ENCODE measurements around the gene RING1.

RING1 gene

DNA sequence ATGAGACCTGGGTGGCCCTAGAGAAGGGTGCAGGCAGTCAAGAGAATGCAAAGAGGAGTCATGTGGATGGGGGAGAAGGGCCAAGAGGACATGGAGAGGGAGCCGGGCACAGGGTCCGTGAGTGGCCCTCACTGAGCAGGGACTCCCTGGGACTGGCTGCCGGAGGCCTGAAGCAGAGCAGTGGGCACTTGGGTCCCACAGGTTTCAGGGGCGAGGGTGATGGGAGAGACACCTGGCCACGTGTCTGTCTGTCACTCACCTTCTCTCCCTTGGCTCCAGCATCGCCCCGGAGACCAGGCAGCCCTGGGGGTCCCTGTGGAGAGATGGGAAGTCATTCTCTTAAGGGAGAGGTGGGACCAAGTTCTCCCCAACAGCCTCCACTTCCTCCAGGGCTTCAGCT is 41.5 kb upstream of the RING1 start:
- Histone ChIP-seq H3K36me3 (ENCODE audit: control insufficient read depth, insufficient read depth, low read length) (no peaks in the 10 kb centered on the region), H3K4me3 (ENCODE audit: low read depth, low read length) (no peak overlapping the region), H3K27me3 (ENCODE audit: control insufficient read depth, insufficient read depth, low read length) (peaks cover 8% of the 10 kb centered on the region), H3K27ac (ENCODE audit: low read depth, low read length) (no peak overlapping the region), H3K4me1 (ENCODE audit: control insufficient read depth, insufficient read depth, low read length) (no peaks in the 10 kb centered on the region), H3K9me3 (ENCODE audit: control insufficient read depth, insufficient read depth, low read length) (no peaks in the 10 kb centered on the region), H3K9ac (ENCODE audit: low read depth, low read length) (no peak overlapping the region)

DNA sequence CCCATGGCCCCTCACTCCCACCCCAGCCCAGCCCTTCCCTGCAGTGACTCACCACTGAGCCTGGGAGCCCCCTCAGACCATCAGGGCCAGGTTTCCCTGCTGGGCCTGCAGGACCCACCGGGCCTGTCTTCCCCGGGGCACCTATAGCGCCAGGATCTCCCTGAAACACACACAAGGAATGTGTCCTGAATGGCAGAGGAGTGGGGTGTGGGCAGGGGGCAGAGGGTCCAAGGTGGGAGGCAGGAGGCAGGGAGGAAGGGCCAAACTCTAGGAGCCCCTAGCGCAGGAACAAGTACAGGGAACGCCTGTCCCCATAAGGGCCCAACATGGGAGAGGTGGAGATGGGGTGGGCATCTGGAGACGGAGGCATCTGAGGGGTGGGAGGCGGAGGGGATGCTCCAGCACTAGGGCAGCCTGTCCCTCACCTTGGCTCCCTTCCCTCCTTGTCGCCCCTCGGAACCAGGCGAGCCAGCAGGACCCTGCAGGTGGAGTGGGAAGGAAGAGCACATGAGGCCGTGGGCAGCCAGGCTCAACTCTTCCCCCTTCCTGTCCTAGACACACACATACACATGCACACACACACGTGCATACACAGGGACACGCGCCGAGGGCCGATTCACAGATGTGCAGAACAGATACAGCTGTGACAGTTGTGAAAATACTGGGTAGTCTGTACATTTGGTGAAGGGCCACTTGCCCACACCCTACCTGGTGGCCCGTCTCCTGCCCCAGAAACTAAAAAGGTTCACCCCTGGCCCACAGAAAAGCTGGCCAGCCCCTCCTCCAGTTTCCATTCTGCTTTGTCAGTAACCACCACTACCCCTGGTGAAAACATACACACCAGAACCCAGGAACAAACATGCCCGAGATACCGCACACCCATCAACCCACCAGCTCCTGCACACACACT is 40.7 kb upstream of the RING1 start:
- Histone ChIP-seq H3K9me3 (ENCODE audit: control insufficient read depth, insufficient read depth, low read length) (no peaks in the 10 kb centered on the region), H3K9ac (ENCODE audit: low read depth, low read length) (no peak overlapping the region), H3K27me3 (ENCODE audit: control insufficient read depth, insufficient read depth, low read length) (peaks cover under 1% of the 10 kb centered on the region; the same call in 1 of the 2 replicates), H3K36me3 (ENCODE audit: control insufficient read depth, insufficient read depth, low read length) (no peaks in the 10 kb centered on the region), H3K4me3 (ENCODE audit: low read depth, low read length) (no peak overlapping the region), H3K4me1 (ENCODE audit: control insufficient read depth, insufficient read depth, low read length) (0 out of 2 replicates have a peak, but pooled peaks cover 3% of the 10 kb centered on the region), H3K27ac (ENCODE audit: low read depth, low read length) (no peak overlapping the region)

- Histone ChIP-seq H3K9me3 (ENCODE audit: control insufficient read depth, insufficient read depth, low read length) (no peaks in the 10 kb centered on the region), H3K27ac (ENCODE audit: low read depth, low read length) (no peak overlapping the region), H3K4me3 (ENCODE audit: low read depth, low read length) (no peak overlapping the region), H3K4me1 (ENCODE audit: control insufficient read depth, insufficient read depth, low read length) (peaks cover 6% of the 10 kb centered on the region; the same call in 1 of the 2 replicates), H3K36me3 (ENCODE audit: control insufficient read depth, insufficient read depth, low read length) (no peaks in the 10 kb centered on the region), H3K9ac (ENCODE audit: low read depth, low read length) (no peak overlapping the region), H3K27me3 (ENCODE audit: control insufficient read depth, insufficient read depth, low read length) (no peaks in the 10 kb centered on the region)
Measured at GRCh38 chr6:33168284-33168601, 40.1 kb upstream of the RING1 start.

- Histone ChIP-seq H3K9ac (ENCODE audit: low read depth, low read length) (no peak overlapping the region), H3K36me3 (ENCODE audit: control insufficient read depth, insufficient read depth, low read length) (no peaks in the 10 kb centered on the region), H3K27ac (ENCODE audit: low read depth, low read length) (no peak overlapping the region), H3K4me1 (ENCODE audit: control insufficient read depth, insufficient read depth, low read length) (peaks cover 6% of the 10 kb centered on the region; the same call in 1 of the 2 replicates), H3K4me3 (ENCODE audit: low read depth, low read length) (no peak overlapping the region), H3K9me3 (ENCODE audit: control insufficient read depth, insufficient read depth, low read length) (no peaks in the 10 kb centered on the region), H3K27me3 (ENCODE audit: control insufficient read depth, insufficient read depth, low read length) (no peaks in the 10 kb centered on the region)
Measured at GRCh38 chr6:33168639-33169038, 39.7 kb upstream of the RING1 start.

DNA sequence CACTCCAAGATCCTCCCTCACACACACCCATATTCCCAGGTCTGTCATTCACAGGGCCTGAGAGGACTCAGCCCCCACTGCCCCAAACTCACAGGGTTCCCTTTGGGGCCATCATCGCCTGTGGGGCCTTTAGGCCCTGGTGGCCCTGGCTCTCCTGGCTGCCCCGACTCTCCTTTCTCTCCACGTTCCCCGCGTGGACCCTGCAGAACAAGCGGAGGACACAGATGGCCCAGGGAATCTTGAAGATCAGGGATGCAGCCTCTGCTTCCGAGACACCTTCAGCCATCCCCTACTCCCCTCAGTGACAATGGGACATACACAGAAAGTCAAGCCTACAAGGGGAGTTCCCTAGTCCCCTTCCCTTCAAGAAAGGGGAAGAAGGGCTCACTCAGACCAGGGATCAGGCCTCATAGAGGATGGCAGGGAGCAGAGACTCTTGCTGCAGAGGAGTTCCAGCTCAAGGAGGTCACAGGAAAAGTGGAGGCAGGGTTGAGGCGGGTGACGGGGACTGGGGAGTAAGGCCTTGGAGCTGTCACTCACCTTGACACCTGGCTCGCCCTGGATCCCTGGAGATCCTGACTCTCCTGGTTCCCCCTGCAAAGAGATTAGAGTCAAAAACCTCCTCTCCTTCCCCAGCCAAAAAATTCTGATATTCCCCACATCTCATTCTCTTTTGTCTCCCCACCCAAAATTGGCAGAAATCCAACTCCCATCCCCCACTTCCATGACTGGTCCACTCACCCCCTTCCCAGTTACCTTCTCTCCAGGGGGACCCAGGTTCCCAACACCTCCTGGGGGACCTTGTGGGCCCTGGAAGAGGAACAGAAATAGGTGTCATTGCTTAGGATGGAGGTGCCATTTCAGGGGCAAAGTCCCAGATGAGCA is 38.8 kb upstream of the RING1 start:
- no peaks in the 10 kb centered on the region for H3K36me3 ChIP-seq (ENCODE audit: control insufficient read depth, insufficient read depth, low read length)
- no peak overlapping the region for H3K9ac ChIP-seq (ENCODE audit: low read depth, low read length)
- H3K4me3 ChIP-seq (ENCODE audit: low read depth, low read length): no peak overlapping the region
- no peaks in the 10 kb centered on the region for H3K27me3 ChIP-seq (ENCODE audit: control insufficient read depth, insufficient read depth, low read length)
- no peaks in the 10 kb centered on the region for H3K9me3 ChIP-seq (ENCODE audit: control insufficient read depth, insufficient read depth, low read length)
- H3K27ac ChIP-seq (ENCODE audit: low read depth, low read length): no peak overlapping the region
- peaks cover 6% of the 10 kb centered on the region; the same call in 1 of the 2 replicates for H3K4me1 ChIP-seq (ENCODE audit: control insufficient read depth, insufficient read depth, low read length)

GRCh38 chr6:33170176-33171015 is 37.9 kb upstream of the RING1 start:
- Histone ChIP-seq H3K27ac (ENCODE audit: low read depth, low read length) (no peak overlapping the region), H3K9me3 (ENCODE audit: control insufficient read depth, insufficient read depth, low read length) (no peaks in the 10 kb centered on the region), H3K4me3 (ENCODE audit: low read depth, low read length) (no peak overlapping the region), H3K36me3 (ENCODE audit: control insufficient read depth, insufficient read depth, low read length) (no peaks in the 10 kb centered on the region), H3K27me3 (ENCODE audit: control insufficient read depth, insufficient read depth, low read length) (no peaks in the 10 kb centered on the region), H3K9ac (ENCODE audit: low read depth, low read length) (no peak overlapping the region), H3K4me1 (ENCODE audit: control insufficient read depth, insufficient read depth, low read length) (peaks cover 6% of the 10 kb centered on the region; the same call in 1 of the 2 replicates)

DNA sequence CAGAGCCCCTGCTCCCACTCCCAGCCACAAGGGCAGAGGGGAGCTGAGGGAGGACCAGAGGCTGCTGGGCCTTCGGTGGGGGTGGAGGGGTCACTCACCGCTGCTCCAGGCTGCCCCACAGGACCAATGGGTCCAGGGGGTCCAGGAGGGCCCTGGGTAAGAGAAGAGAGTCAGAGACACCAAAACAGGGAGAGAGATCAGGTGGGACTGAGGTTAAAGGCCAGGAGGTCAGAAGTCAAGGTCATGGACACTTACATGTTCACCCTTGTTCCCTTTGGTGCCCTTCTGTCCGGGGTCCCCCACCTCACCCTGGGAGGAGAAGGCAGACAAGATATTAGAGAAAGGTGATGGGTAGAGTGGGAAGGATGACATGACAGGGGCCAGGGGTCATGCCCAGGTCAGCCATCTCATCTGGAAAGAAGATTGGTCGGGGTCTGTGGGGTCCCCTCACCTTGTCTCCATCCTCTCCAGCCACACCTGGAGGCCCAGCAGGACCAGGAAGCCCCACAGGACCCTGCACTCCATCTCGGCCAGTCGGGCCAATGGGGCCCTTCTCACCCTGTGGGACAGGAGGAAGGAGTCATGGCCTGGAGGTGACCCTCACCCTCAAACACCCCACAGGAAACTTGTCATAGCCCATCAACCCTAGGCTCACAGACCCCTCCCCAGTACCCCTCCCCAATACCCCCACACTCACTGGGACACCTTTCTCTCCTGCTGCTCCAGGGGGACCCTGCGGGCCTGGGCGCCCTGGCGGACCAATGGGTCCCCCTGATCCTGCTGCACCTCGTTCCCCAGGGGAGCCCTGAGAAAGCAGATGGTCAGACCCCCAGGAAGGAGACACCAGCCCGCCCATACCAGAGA is 37.1 kb upstream of the RING1 start:
- Histone ChIP-seq H3K4me3 (ENCODE audit: low read depth, low read length) (no peak overlapping the region), H3K9me3 (ENCODE audit: control insufficient read depth, insufficient read depth, low read length) (no peaks in the 10 kb centered on the region), H3K9ac (ENCODE audit: low read depth, low read length) (no peak overlapping the region), H3K4me1 (ENCODE audit: control insufficient read depth, insufficient read depth, low read length) (peaks cover 6% of the 10 kb centered on the region; the same call in 1 of the 2 replicates), H3K27ac (ENCODE audit: low read depth, low read length) (no peak overlapping the region), H3K27me3 (ENCODE audit: control insufficient read depth, insufficient read depth, low read length) (no peaks in the 10 kb centered on the region), H3K36me3 (ENCODE audit: control insufficient read depth, insufficient read depth, low read length) (no peaks in the 10 kb centered on the region)

DNA sequence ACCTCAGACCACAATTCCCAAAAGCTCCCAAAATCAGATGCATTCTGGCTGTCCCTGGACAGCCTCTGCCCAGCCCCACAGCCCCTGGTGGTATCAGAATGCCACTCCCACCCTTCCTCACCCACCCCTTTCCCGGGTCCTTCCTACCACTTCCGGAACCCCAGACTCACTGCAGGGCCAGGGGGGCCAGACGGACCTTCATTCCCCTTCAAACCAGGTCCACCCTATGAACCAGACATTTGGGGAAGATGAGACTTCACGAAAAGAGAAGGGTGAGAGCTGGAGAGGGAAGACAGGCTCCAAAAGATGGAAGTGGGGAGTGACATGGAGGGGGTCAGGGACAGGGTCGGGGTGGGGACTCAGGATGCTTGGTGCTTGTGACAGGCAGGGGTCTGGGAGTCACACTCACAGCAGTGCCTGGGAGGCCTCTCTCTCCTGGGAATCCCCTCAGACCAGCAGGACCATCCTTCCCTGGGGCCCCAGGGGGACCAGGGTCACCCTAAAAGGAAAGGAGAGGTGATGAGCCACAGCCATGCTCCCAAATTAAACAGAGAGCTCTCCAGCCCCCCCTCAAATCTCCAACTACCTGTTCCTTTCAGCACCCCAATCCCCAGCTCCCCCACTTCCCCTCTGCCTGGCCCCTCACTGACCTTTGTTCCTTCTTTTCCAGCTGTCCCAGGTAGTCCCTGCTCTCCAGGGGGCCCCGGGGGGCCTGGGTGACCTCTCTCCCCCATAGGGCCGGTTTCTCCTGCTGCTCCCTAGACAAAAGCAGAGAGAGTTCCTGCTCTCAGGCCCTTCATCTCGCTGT is 36.2 kb upstream of the RING1 start:
- H3K4me3 ChIP-seq (ENCODE audit: low read depth, low read length): no peak overlapping the region
- no peaks in the 10 kb centered on the region for H3K9me3 ChIP-seq (ENCODE audit: control insufficient read depth, insufficient read depth, low read length)

DNA sequence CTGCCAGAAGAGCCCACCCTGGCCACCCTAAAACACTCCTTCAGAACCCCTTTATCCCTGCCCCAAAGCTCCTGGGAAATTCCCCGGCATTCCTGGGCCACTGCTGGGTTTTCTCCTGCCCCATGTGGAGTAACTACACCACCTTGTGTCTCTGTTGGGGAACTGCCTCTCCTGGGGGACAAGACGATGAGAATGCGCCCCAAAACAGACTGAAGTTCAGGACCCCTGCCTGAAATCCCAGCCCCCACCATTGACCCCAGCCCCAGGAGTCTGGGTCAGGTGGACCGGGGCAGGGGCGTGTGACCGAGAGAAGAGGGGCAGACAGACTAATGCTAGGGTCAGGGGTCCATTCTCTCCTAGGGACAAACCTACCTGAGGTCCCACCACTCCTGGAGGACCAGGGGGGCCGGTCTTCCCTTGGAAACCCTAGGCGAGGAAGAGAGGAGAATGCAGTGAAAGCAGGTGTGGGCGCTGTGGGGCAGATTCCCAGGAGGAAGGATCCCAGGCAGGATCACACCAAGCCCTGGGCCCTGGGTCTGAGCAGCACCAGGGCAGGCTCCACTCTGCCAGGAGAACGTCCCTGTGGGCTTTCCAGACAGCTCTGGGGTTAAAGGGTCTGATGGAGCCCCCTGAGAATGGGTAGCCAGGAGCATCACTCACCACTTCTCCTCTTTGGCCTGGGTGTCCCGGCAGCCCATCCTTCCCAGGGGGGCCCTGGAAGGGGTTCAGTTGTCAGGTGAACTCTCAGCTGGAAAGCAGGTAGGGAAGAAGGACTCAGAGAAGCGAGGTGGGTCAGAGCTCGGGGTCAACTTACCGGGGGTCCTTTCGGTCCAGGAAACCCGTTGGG is 35.4 kb upstream of the RING1 start:
- Histone ChIP-seq H3K4me3 (ENCODE audit: low read depth, low read length) (no peak overlapping the region), H3K9ac (ENCODE audit: low read depth, low read length) (no peak overlapping the region), H3K4me1 (ENCODE audit: control insufficient read depth, insufficient read depth, low read length) (peaks cover 6% of the 10 kb centered on the region; the same call in 1 of the 2 replicates), H3K36me3 (ENCODE audit: control insufficient read depth, insufficient read depth, low read length) (no peaks in the 10 kb centered on the region), H3K27ac (ENCODE audit: low read depth, low read length) (no peak overlapping the region), H3K9me3 (ENCODE audit: control insufficient read depth, insufficient read depth, low read length) (no peaks in the 10 kb centered on the region), H3K27me3 (ENCODE audit: control insufficient read depth, insufficient read depth, low read length) (no peaks in the 10 kb centered on the region)

More for the DNA sequence above, 36.2 kb upstream of the RING1 start:
- Histone ChIP-seq H3K4me1 (ENCODE audit: control insufficient read depth, insufficient read depth, low read length) (peaks cover 6% of the 10 kb centered on the region; the same call in 1 of the 2 replicates), H3K36me3 (ENCODE audit: control insufficient read depth, insufficient read depth, low read length) (no peaks in the 10 kb centered on the region), H3K27ac (ENCODE audit: low read depth, low read length) (no peak overlapping the region), H3K27me3 (ENCODE audit: control insufficient read depth, insufficient read depth, low read length) (no peaks in the 10 kb centered on the region), H3K9ac (ENCODE audit: low read depth, low read length) (no peak overlapping the region)

Data from HUES48 (cell line).